Putamen (tissue), 1 donor: ENCODE results near the gene ZNF74.
"Not testable (repeated sequence)": the region's sequence is repeated elsewhere in the genome, so short reads cannot be mapped to it uniquely, and the experiment has no call there.

Experiments used
- DNase-seq: peaks from one replicate; pipeline ENCODE4 v3.0.0-alpha.2; 2016; ENCODE audit warnings: low spot score

ZNF74 gene

GRCh38 chr22:20400606-20401375 lies 6.8 kb downstream of the ZNF74 start:
- no peak for DNase-seq

GRCh38 chr22:20401376-20402014 lies 7.5 kb downstream of the ZNF74 start:
- no peak for DNase-seq

GRCh38 chr22:20402960-20403778 lies 9.2 kb downstream of the ZNF74 start:
- no peak for DNase-seq

GRCh38 chr22:20403779-20404140 lies 9.8 kb downstream of the ZNF74 start:
- no peak for DNase-seq

GRCh38 chr22:20404881-20405280 lies 10.9 kb downstream of the ZNF74 start:
- DNase-seq = no peak

GRCh38 chr22:20405291-20405930 lies 11.5 kb downstream of the ZNF74 start:
- DNase-seq = no peak

GRCh38 chr22:20405931-20406685 lies 12.2 kb downstream of the ZNF74 start:
- no peak for DNase-seq

GRCh38 chr22:20406686-20407408 lies 12.9 kb downstream of the ZNF74 start:
- no peak for DNase-seq

- no peak for DNase-seq
Observed at GRCh38 chr22:20407829-20408228, 13.9 kb downstream of the ZNF74 start.

- no peak for DNase-seq
Observed at GRCh38 chr22:20408891-20409290, 14.9 kb downstream of the ZNF74 start.

GRCh38 chr22:20409385-20409784 lies 15.4 kb downstream of the ZNF74 start:
- not testable (repeated sequence) for DNase-seq

- DNase-seq = no peak
Observed at GRCh38 chr22:20412474-20413216, 18.7 kb downstream of the ZNF74 start.

- DNase-seq = no peak
Observed at GRCh38 chr22:20413217-20414058, 19.5 kb downstream of the ZNF74 start.

GRCh38 chr22:20414059-20414440 lies 20.1 kb downstream of the ZNF74 start:
- no peak for DNase-seq

- no peak for DNase-seq
Observed at GRCh38 chr22:20414450-20414849, 20.5 kb downstream of the ZNF74 start.

GRCh38 chr22:20415241-20415640 lies 21.3 kb downstream of the ZNF74 start:
- DNase-seq = not testable (repeated sequence)

GRCh38 chr22:20415699-20416098 lies 21.7 kb downstream of the ZNF74 start:
- DNase-seq = not testable (repeated sequence)

GRCh38 chr22:20418211-20418788 lies 24.3 kb downstream of the ZNF74 start:
- peak; percentile 74 for DNase-seq

GRCh38 chr22:20419664-20419951 lies 25.7 kb downstream of the ZNF74 start:
- DNase-seq = no peak
